HG03378 (cell line): Measurements from ENCODE around the gene RASA2.
"Not testable (repeated sequence)": the region's sequence is repeated elsewhere in the genome, so short reads cannot be mapped to it uniquely, and the experiment has no call there.

ENCODE experiments used
- ATAC-seq: cut with Tn5 transposase; IDR thresholded peaks from one replicate; pipeline ENCODE4 v1.9.1; 2021; ENCODE audit warnings: mild to moderate bottlenecking, moderate library complexity; ENCODE audit not compliant: unreplicated experiment

Gene RASA2

GRCh38 chr3:141529256-141529655 is 42.4 kb downstream of the RASA2 start:
- no peak for ATAC-seq

GRCh38 chr3:141529717-141530414 is 43.0 kb downstream of the RASA2 start:
- no peak for ATAC-seq

GRCh38 chr3:141530415-141530768 is 43.6 kb downstream of the RASA2 start:
- ATAC-seq = no peak

- ATAC-seq = no peak
Observed at GRCh38 chr3:141532609-141533008, 45.8 kb downstream of the RASA2 start.

GRCh38 chr3:141536017-141536416 is 49.2 kb downstream of the RASA2 start:
- ATAC-seq = not testable (repeated sequence)

- ATAC-seq = no peak
Observed at GRCh38 chr3:141537856-141538255, 51.0 kb downstream of the RASA2 start.

- no peak for ATAC-seq
Observed at GRCh38 chr3:141538568-141539240, 51.9 kb downstream of the RASA2 start.

- no peak for ATAC-seq
Observed at GRCh38 chr3:141539431-141540187, 52.8 kb downstream of the RASA2 start.

- no peak for ATAC-seq
Observed at GRCh38 chr3:141540531-141540930, 53.7 kb downstream of the RASA2 start.

- ATAC-seq = no peak
Observed at GRCh38 chr3:141542202-141542969, 55.6 kb downstream of the RASA2 start.

- no peak for ATAC-seq
Observed at GRCh38 chr3:141542989-141543388, 56.2 kb downstream of the RASA2 start.

- no peak for ATAC-seq
Observed at GRCh38 chr3:141544697-141545096, 57.9 kb downstream of the RASA2 start.

- ATAC-seq = no peak
Observed at GRCh38 chr3:141546081-141546480, 59.3 kb downstream of the RASA2 start.

- ATAC-seq = no peak
Observed at GRCh38 chr3:141546586-141546985, 59.8 kb downstream of the RASA2 start.

- ATAC-seq = no peak
Observed at GRCh38 chr3:141547791-141548190, 61.0 kb downstream of the RASA2 start.

- ATAC-seq = no peak
Observed at GRCh38 chr3:141550926-141551665, 64.3 kb downstream of the RASA2 start.

- ATAC-seq = no peak
Observed at GRCh38 chr3:141552440-141552991, 65.7 kb downstream of the RASA2 start.

- ATAC-seq = no peak
Observed at GRCh38 chr3:141553055-141553454, 66.2 kb downstream of the RASA2 start.

- no peak for ATAC-seq
Observed at GRCh38 chr3:141556034-141556433, 69.2 kb downstream of the RASA2 start.
